ENCODE data around the gene HOXA7. TPM values are rescaled to one million over a fixed set of nuclear protein-coding genes. Genes with fewer than 3 reads are reported as not detected.

Gene HOXA7
- total and polyA plus RNA-seq, 5 donors from 2014 or later, result not detected

- Histone ChIP-seq H3K36me3 (ENCODE audit: control insufficient read depth, insufficient read depth, low read length) (no peaks in the 10 kb centered on the region), H3K4me1 (ENCODE audit: control insufficient read depth, insufficient read depth, low read length, poor library complexity, severe bottlenecking) (peaks cover 62% of the 10 kb centered on the region), H3K27me3 (ENCODE audit: control insufficient read depth, insufficient read depth, low read length) (peaks cover 50% of the 10 kb centered on the region), H3K4me3 (ENCODE audit: low read depth, low read length) (no peak overlapping the region), H3K9me3 (ENCODE audit: control insufficient read depth in 2 of 2, low read length in 2 of 2) (no peaks in the 10 kb centered on the region), H3K27ac (ENCODE audit: insufficient read depth, low read length, poor library complexity, severe bottlenecking) (no peak overlapping the region)
- no peak for ATAC-seq (ENCODE audit: low read depth in 2 of 2)
- H3K9me3 Mint-ChIP-seq, result peaks cover 0 to 15% (median 0%) of the 10 kb centered on the region in 7 donors
- peaks cover 86% of the 10 kb centered on the region for H3K27me3 Mint-ChIP-seq
- H3K4me3 Mint-ChIP-seq, result peak overlapping the region; percentile 8 to 81 (median 56)
- peak in 1 of 3 donors; percentile 41 for DNase-seq
- H3K36me3 Mint-ChIP-seq, result no peaks in the 10 kb centered on the region
- no peak overlapping the region for H3K27ac Mint-ChIP-seq
- H3K4me1 Mint-ChIP-seq, result peaks cover 10 to 58% (median 18%) of the 10 kb centered on the region in 4 donors
Measured at GRCh38 chr7:27168265-27168947, 11.9 kb upstream of the HOXA7 start.

GRCh38 chr7:27167916-27168264 is 11.4 kb upstream of the HOXA7 start:
- peaks cover 10 to 56% (median 18%) of the 10 kb centered on the region in 4 donors for H3K4me1 Mint-ChIP-seq
- peaks cover 91% of the 10 kb centered on the region for H3K27me3 Mint-ChIP-seq
- no peaks in the 10 kb centered on the region for H3K9me3 ChIP-seq (ENCODE audit: control insufficient read depth in 2 of 2, low read length in 2 of 2)

GRCh38 chr7:27166531-27167505 is 10.3 kb upstream of the HOXA7 start:
- Mint-ChIP-seq H3K27ac (peak overlapping the region in 1 of 3 donors; percentile 69), H3K4me1 (peaks cover 10 to 47% (median 12%) of the 10 kb centered on the region in 4 donors), H3K36me3 (no peaks in the 10 kb centered on the region), H3K4me3 (peak overlapping the region; percentile 8 to 81 (median 54)), H3K27me3 (peaks cover 92% of the 10 kb centered on the region), H3K9me3 (peaks cover 0 to 16% (median 0%) of the 10 kb centered on the region in 7 donors)
- peaks cover 52% of the 10 kb centered on the region for H3K27me3 ChIP-seq (ENCODE audit: control insufficient read depth, insufficient read depth, low read length)
- peaks cover 46% of the 10 kb centered on the region for H3K4me1 ChIP-seq (ENCODE audit: control insufficient read depth, insufficient read depth, low read length, poor library complexity, severe bottlenecking)
- H3K27ac ChIP-seq (ENCODE audit: insufficient read depth, low read length, poor library complexity, severe bottlenecking), result no peak overlapping the region
- H3K36me3 ChIP-seq (ENCODE audit: control insufficient read depth, insufficient read depth, low read length), result no peaks in the 10 kb centered on the region
- no peak overlapping the region for H3K4me3 ChIP-seq (ENCODE audit: low read depth, low read length)
- ATAC-seq (ENCODE audit: low read depth in 2 of 2), result no peak
- H3K9me3 ChIP-seq (ENCODE audit: control insufficient read depth in 2 of 2, low read length in 2 of 2), result no peaks in the 10 kb centered on the region
- DNase-seq, result no peak

More at GRCh38 chr7:27167916-27168264, 11.4 kb upstream of the HOXA7 start:
- H3K27ac ChIP-seq (ENCODE audit: insufficient read depth, low read length, poor library complexity, severe bottlenecking), result no peak overlapping the region
- Mint-ChIP-seq H3K27ac (no peak overlapping the region), H3K4me3 (peak overlapping the region; percentile 8 to 37 (median 22)), H3K9me3 (peaks cover 0 to 15% (median 0%) of the 10 kb centered on the region in 7 donors), H3K36me3 (no peaks in the 10 kb centered on the region)
- DNase-seq, result no peak
- ATAC-seq (ENCODE audit: low read depth in 2 of 2), result no peak
- H3K4me1 ChIP-seq (ENCODE audit: control insufficient read depth, insufficient read depth, low read length, poor library complexity, severe bottlenecking), result peaks cover 56% of the 10 kb centered on the region
- peaks cover 54% of the 10 kb centered on the region for H3K27me3 ChIP-seq (ENCODE audit: control insufficient read depth, insufficient read depth, low read length)
- H3K4me3 ChIP-seq (ENCODE audit: low read depth, low read length), result no peak overlapping the region
- no peaks in the 10 kb centered on the region for H3K36me3 ChIP-seq (ENCODE audit: control insufficient read depth, insufficient read depth, low read length)

GRCh38 chr7:27165996-27166530 is 9.6 kb upstream of the HOXA7 start:
- Histone ChIP-seq H3K27ac (ENCODE audit: insufficient read depth, low read length, poor library complexity, severe bottlenecking) (no peak overlapping the region), H3K4me3 (ENCODE audit: low read depth, low read length) (no peak overlapping the region), H3K27me3 (ENCODE audit: control insufficient read depth, insufficient read depth, low read length) (peaks cover 47% of the 10 kb centered on the region), H3K36me3 (ENCODE audit: control insufficient read depth, insufficient read depth, low read length) (no peaks in the 10 kb centered on the region), H3K9me3 (ENCODE audit: control insufficient read depth in 2 of 2, low read length in 2 of 2) (no peaks in the 10 kb centered on the region), H3K4me1 (ENCODE audit: control insufficient read depth, insufficient read depth, low read length, poor library complexity, severe bottlenecking) (peaks cover 48% of the 10 kb centered on the region)
- H3K4me1 Mint-ChIP-seq, result peaks cover 5 to 45% (median 8%) of the 10 kb centered on the region in 4 donors
- peaks cover 0 to 14% (median 0%) of the 10 kb centered on the region in 7 donors for H3K9me3 Mint-ChIP-seq
- H3K36me3 Mint-ChIP-seq, result no peaks in the 10 kb centered on the region
- DNase-seq (no peak), ATAC-seq (ENCODE audit: low read depth in 2 of 2) (no peak)
- peak overlapping the region in 1 of 3 donors; percentile 76 for H3K27ac Mint-ChIP-seq
- H3K4me3 Mint-ChIP-seq, result peak overlapping the region; percentile 53 to 87 (median 81)
- peaks cover 87% of the 10 kb centered on the region for H3K27me3 Mint-ChIP-seq

- peak in 1 of 3 donors; percentile 36 for DNase-seq
- Histone ChIP-seq H3K4me1 (ENCODE audit: control insufficient read depth, insufficient read depth, low read length, poor library complexity, severe bottlenecking) (peaks cover 55% of the 10 kb centered on the region), H3K27ac (ENCODE audit: insufficient read depth, low read length, poor library complexity, severe bottlenecking) (no peak within 1 kb of the TSS), H3K9me3 (ENCODE audit: control insufficient read depth in 2 of 2, low read length in 2 of 2) (no peaks in the 10 kb centered on the region), H3K36me3 (ENCODE audit: control insufficient read depth, insufficient read depth, low read length) (no peaks in the 10 kb centered on the region), H3K4me3 (ENCODE audit: low read depth, low read length) (no peak within 1 kb of the TSS), H3K27me3 (ENCODE audit: control insufficient read depth, insufficient read depth, low read length) (peaks cover 40% of the 10 kb centered on the region)
- H3K27ac Mint-ChIP-seq, result peak within 1 kb of the TSS; percentile 63 to 86 (median 76)
- H3K36me3 Mint-ChIP-seq, result no peaks in the 10 kb centered on the region
- peaks cover 0 to 14% (median 0%) of the 10 kb centered on the region in 7 donors for H3K9me3 Mint-ChIP-seq
- peak within 1 kb of the TSS; percentile 58 to 87 (median 82) for H3K4me3 Mint-ChIP-seq
- H3K4me1 Mint-ChIP-seq, result peaks cover 4 to 47% (median 11%) of the 10 kb centered on the region in 4 donors
- H3K27me3 Mint-ChIP-seq, result peaks cover 87% of the 10 kb centered on the region
- ATAC-seq (ENCODE audit: low read depth in 2 of 2), result no peak
Measured at GRCh38 chr7:27165089-27165995, 8.9 kb upstream of the HOXA7 start, which contains the start of gene HOXA9. TSS of gene HOXA9 (minus strand) at chr7:27165537. CDS start at chr7:27165457, 80 bp downstream.

GRCh38 chr7:27164367-27165088 is 8.1 kb upstream of the HOXA7 start:
- H3K9me3 ChIP-seq (ENCODE audit: control insufficient read depth in 2 of 2, low read length in 2 of 2), result no peaks in the 10 kb centered on the region
- Mint-ChIP-seq H3K9me3 (peaks cover 0 to 14% (median 0%) of the 10 kb centered on the region in 7 donors), H3K27ac (peak overlapping the region in 2 of 3 donors; percentile 47 to 85), H3K4me1 (peaks cover 4 to 47% (median 15%) of the 10 kb centered on the region in 4 donors), H3K27me3 (peaks cover 90% of the 10 kb centered on the region), H3K4me3 (peak overlapping the region; percentile 7 to 82 (median 56)), H3K36me3 (no peaks in the 10 kb centered on the region)
- H3K27ac ChIP-seq (ENCODE audit: insufficient read depth, low read length, poor library complexity, severe bottlenecking), result no peak overlapping the region
- no peaks in the 10 kb centered on the region for H3K36me3 ChIP-seq (ENCODE audit: control insufficient read depth, insufficient read depth, low read length)
- peaks cover 54% of the 10 kb centered on the region for H3K4me1 ChIP-seq (ENCODE audit: control insufficient read depth, insufficient read depth, low read length, poor library complexity, severe bottlenecking)
- H3K4me3 ChIP-seq (ENCODE audit: low read depth, low read length), result no peak overlapping the region
- peak in 1 of 3 donors; percentile 21 for DNase-seq
- ATAC-seq (ENCODE audit: low read depth in 2 of 2), result no peak
- peaks cover 41% of the 10 kb centered on the region for H3K27me3 ChIP-seq (ENCODE audit: control insufficient read depth, insufficient read depth, low read length)

All from CD4-positive, CD25-positive, alpha-beta regulatory T cell (primary cell).